B cell (primary cell): ENCODE measurements around the gene ITGB4.

Experiments
- CTCF ChIP-seq: fragments of 200-600 bp; IDR thresholded peaks from one replicate; pipeline ENCODE4 v1.8.0; 2022; ENCODE audit warnings: antibody characterized with exemption, mild to moderate bottlenecking
- EZH2 ChIP-seq: IDR thresholded peaks from 2 replicates; pipeline ENCODE4 v1.6.1; 2012; ENCODE audit warnings: borderline replicate concordance, low read depth, mild to moderate bottlenecking, moderate library complexity, low read length; ENCODE audit not compliant: insufficient read depth, poor library complexity, severe bottlenecking

GRCh38 chr17:75739174-75739573, 17.9 kb downstream of the ITGB4 start:
- no peak for TF ChIP-seq CTCF
- no peak for TF ChIP-seq EZH2
